ENCODE results near the gene AOAH.
A peak's percentile ranks its signal among the peaks of the same experiment; 100 is the strongest.

The AOAH gene

GRCh38 chr7:36690514-36691187 lies 33.6 kb downstream of the AOAH start:
- DNase-seq (ENCODE audit: low spot score in 2 of 2), result no peak
- peaks cover 31% of the 10 kb centered on the region for H3K36me3 Mint-ChIP-seq
- H3K27ac Mint-ChIP-seq, result peak overlapping the region; percentile 89
- H3K4me1 Mint-ChIP-seq, result peaks cover 53% of the 10 kb centered on the region
- ATAC-seq, result peak; percentile 78
- peak overlapping the region; percentile 54 for H3K4me3 Mint-ChIP-seq
- no peaks in the 10 kb centered on the region for H3K9me3 Mint-ChIP-seq

GRCh38 chr7:36690041-36690440 lies 34.3 kb downstream of the AOAH start:
- DNase-seq (ENCODE audit: low spot score in 2 of 2), result no peak
- H3K9me3 Mint-ChIP-seq, result no peaks in the 10 kb centered on the region
- H3K27ac Mint-ChIP-seq, result peak overlapping the region; percentile 89
- peak overlapping the region; percentile 54 for H3K4me3 Mint-ChIP-seq
- peaks cover 59% of the 10 kb centered on the region for H3K4me1 Mint-ChIP-seq
- ATAC-seq, result no peak
- peaks cover 37% of the 10 kb centered on the region for H3K36me3 Mint-ChIP-seq

- peak overlapping the region; percentile 51 for H3K4me3 Mint-ChIP-seq
- DNase-seq (ENCODE audit: low spot score in 2 of 2), result peak in 1 of 2 donors; percentile 80
- ATAC-seq, result peak; percentile 89
- H3K9me3 Mint-ChIP-seq, result no peaks in the 10 kb centered on the region
- H3K36me3 Mint-ChIP-seq, result peaks cover 65% of the 10 kb centered on the region
- peak overlapping the region; percentile 79 for H3K27ac Mint-ChIP-seq
- peaks cover 79% of the 10 kb centered on the region for H3K4me1 Mint-ChIP-seq
Observed at GRCh38 chr7:36686499-36686898, 37.8 kb downstream of the AOAH start.

GRCh38 chr7:36684954-36685353 lies 39.3 kb downstream of the AOAH start:
- H3K4me1 Mint-ChIP-seq, result peaks cover 76% of the 10 kb centered on the region
- peak overlapping the region; percentile 6 for H3K4me3 Mint-ChIP-seq
- ATAC-seq, result no peak
- peaks cover 3% of the 10 kb centered on the region for H3K9me3 Mint-ChIP-seq
- no peak for DNase-seq (ENCODE audit: low spot score in 2 of 2)
- peaks cover 68% of the 10 kb centered on the region for H3K36me3 Mint-ChIP-seq
- H3K27ac Mint-ChIP-seq, result peak overlapping the region; percentile 30

DNA sequence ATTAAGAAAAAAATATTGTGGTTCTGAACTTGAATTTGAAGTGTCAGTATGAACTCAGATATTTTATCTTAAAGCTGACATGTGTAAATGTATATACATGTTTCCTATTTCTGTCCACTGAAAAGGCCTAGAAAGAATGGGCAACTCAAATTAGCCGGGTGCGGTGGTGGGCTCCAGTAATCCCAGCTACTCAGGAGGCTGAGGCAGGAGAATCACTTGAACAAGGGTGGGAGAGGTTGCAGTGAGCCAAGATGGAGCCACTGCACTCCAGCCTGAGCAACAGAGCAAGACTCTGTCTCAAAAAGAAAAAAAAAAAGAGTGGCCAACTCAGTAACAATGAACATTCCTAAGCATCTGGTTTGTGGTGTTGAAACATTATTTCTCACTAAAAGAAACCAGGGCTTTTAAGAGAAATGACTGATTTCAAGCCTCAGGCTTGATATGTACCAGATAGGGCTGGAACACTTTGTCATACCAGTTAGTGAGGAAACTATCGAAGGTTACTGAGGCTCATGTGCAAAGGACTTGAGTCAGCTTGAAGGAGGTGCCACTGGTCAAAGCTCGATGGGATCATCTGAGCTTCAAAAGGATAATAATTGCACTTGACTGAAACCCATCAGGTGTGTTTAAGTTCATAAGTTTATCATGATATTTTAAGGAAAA lies 40.5 kb downstream of the AOAH start:
- H3K36me3 Mint-ChIP-seq, result peaks cover 62% of the 10 kb centered on the region
- ATAC-seq (peak; percentile 95), DNase-seq (ENCODE audit: low spot score in 2 of 2) (peak in 1 of 2 donors; percentile 68)
- peaks cover 67% of the 10 kb centered on the region for H3K4me1 Mint-ChIP-seq
- peaks cover 3% of the 10 kb centered on the region for H3K9me3 Mint-ChIP-seq
- peak overlapping the region; percentile 30 for H3K27ac Mint-ChIP-seq
- H3K4me3 Mint-ChIP-seq, result peak overlapping the region; percentile 5

DNA sequence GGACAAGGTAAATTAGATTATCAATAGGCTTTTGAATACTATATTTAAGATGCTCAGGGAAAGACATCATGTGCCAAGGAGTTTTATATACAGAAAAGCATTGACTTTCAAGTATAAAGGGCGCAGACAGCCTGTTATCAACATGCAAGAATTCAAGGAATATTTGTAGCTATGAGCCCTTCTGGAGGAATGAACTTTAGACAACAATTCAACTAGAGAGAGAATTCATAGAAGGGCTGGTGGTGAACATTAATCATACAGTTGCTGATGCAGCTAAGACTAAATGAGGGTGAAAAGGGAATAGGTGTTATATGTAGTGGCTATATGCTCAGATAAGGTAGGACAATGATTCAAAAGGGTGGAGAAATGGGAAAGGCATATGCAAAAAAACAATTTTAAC lies 41.2 kb downstream of the AOAH start:
- no peak for ATAC-seq

DNA sequence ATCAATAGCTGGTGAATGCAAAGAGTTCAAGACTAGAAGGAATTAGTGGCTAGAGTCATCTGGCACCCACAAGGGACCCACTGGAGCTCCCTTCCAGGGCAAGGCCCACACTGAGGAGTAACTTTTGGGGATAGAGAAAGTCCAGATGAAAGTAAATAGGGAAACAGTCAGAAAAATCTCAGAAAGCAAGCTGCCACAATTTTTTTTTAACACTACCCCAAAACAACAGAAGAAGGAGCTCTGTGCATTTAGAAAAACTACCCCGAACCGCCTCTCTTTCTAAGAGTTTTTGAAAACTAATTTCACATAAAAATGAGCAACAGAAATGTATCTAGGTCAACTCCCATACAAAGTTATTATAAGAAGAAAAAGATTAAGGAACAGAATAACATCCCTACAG lies 42.2 kb downstream of the AOAH start:
- H3K36me3 Mint-ChIP-seq, result peaks cover 73% of the 10 kb centered on the region
- DNase-seq (ENCODE audit: low spot score in 2 of 2), result peak in 1 of 2 donors; percentile 54
- H3K27ac Mint-ChIP-seq, result peak overlapping the region; percentile 30
- no peak for ATAC-seq
- peaks cover 80% of the 10 kb centered on the region for H3K4me1 Mint-ChIP-seq
- H3K9me3 Mint-ChIP-seq, result peaks cover 3% of the 10 kb centered on the region
- H3K4me3 Mint-ChIP-seq, result peak overlapping the region; percentile 9

More for the DNA sequence above, 41.2 kb downstream of the AOAH start:
- Mint-ChIP-seq H3K4me3 (peak overlapping the region; percentile 5), H3K9me3 (peaks cover 3% of the 10 kb centered on the region), H3K4me1 (peaks cover 73% of the 10 kb centered on the region), H3K36me3 (peaks cover 66% of the 10 kb centered on the region), H3K27ac (peak overlapping the region; percentile 30)
- DNase-seq (ENCODE audit: low spot score in 2 of 2), result no peak

DNA sequence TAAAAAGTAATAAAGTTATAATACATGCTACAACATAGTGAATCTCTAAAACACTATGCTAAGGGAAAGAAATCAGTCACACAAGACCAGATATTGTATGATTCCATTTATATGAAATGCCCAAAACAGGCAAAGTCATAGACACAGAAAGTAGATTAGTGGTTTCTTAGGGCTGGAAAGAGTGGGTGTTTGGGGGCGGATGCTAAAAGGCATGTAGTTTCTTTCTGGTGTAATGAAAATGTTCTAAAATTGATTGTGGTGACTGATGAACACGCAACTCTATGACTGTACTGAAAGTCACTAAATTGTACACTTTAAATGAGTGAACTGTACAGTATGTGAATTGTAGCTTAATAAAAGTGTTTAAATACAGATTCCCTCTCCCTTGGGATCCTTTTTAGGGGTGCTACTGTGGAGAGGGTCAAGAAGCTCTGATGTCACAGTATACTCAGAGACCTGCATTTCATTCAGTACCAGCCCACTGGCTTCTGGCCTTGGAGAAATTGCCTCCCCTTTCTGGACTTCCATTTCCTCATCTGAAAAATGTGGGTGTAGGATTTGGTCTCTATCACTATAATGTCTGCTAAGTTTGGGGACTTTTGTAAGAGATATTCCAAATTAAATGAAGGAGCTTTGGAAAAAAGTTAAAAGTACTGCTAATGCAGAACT lies 46.4 kb downstream of the AOAH start:
- H3K4me3 Mint-ChIP-seq, result peak overlapping the region; percentile 53
- H3K36me3 Mint-ChIP-seq, result peaks cover 57% of the 10 kb centered on the region
- peak; percentile 95 for ATAC-seq
- H3K4me1 Mint-ChIP-seq, result peaks cover 70% of the 10 kb centered on the region
- peak in 1 of 2 donors; percentile 80 for DNase-seq (ENCODE audit: low spot score in 2 of 2)
- H3K9me3 Mint-ChIP-seq, result peaks cover 3% of the 10 kb centered on the region
- H3K27ac Mint-ChIP-seq, result peak overlapping the region; percentile 89

DNA sequence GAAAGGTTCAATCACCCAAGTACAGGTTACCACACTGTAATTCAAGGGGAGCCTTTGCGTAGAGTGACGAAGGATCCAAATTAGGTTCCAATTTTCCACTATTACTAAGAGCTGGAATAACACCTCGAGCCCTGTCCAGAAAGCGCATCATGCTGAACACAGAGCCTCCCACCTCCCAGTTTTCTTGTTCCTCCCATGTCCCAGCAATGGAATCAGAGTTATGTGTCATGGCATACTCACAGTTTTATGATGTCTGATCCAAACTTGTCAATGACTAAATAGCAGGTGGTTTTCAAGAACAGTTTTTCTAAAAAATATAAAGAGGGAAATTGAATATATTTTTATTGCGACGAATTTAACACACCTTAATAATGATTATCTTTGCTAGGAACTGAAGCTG lies 50.6 kb downstream of the AOAH start:
- Mint-ChIP-seq H3K36me3 (peaks cover 66% of the 10 kb centered on the region), H3K27ac (peak overlapping the region; percentile 78), H3K4me1 (peaks cover 71% of the 10 kb centered on the region), H3K9me3 (no peaks in the 10 kb centered on the region), H3K4me3 (no peak overlapping the region)
- ATAC-seq (no peak), DNase-seq (ENCODE audit: low spot score in 2 of 2) (no peak)

DNA sequence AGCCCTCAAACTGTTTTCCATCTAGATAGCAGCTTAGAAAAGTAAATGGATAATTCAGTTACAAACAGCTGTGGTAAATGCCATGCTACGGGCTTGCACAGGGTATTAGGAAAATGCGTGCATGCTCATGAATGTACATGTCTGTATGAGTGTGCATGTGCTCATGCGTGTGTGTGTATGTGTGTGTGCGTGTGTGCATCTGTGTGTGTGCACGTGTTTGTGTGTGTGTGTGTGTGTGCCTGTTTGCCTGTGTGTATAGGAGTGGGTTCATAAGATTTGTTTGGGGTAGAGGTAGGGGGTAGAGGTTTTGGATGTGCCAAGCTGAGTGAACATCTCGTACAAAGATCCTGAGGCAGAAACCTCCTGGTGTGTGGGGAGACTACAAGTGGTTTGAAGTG lies 52.9 kb downstream of the AOAH start:
- ATAC-seq (no peak), DNase-seq (ENCODE audit: low spot score in 2 of 2) (no peak)
- no peak overlapping the region for H3K4me3 Mint-ChIP-seq
- H3K9me3 Mint-ChIP-seq, result no peaks in the 10 kb centered on the region
- peaks cover 57% of the 10 kb centered on the region for H3K4me1 Mint-ChIP-seq
- peaks cover 64% of the 10 kb centered on the region for H3K36me3 Mint-ChIP-seq
- peak overlapping the region; percentile 26 for H3K27ac Mint-ChIP-seq

DNA sequence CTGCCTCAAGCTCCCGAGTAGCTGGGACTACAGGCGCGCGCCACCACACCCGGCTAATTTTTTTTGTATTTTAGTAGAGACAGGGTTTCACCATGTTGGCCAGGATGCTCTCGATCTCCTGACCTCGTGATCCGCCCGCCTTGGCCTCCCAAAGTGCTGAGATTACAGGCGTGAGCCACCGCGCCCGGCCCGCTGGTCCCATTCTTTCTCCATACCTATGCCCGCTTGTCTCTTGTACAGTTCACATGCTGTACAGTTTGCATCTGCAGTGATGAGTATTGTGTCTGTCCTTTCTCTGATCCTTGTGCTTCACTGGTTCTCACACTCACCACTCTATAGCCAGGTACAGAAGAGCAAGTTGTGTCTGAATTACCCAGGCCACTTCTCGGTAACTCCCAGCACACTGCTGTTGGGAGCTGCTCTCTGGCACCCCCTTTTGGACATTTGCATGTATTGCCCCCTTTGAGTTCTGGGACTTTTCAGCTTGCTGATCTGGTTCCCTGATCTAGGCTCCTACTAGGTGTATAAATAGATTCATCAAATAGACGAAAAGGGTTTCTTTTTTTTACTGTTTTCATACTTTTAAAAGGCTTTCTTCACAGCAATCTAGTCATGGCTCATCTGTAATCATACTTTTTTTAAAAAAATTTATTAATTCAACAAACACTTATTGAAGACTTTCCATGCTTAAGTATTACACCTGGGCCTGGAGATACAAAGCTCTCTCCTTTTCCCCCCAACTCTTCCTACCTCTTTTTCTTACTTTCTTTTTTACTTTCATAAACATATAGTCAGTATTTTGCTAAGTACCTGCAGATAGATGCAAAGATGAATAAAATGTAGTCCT lies 53.5 kb downstream of the AOAH start:
- Mint-ChIP-seq H3K27ac (peak overlapping the region; percentile 26), H3K9me3 (no peaks in the 10 kb centered on the region), H3K36me3 (peaks cover 67% of the 10 kb centered on the region), H3K4me1 (peaks cover 52% of the 10 kb centered on the region), H3K4me3 (no peak overlapping the region)
- DNase-seq (ENCODE audit: low spot score in 2 of 2) (peak; percentile 52 to 83), ATAC-seq (peak; percentile 80)

- peaks cover 40% of the 10 kb centered on the region for H3K4me1 Mint-ChIP-seq
- peak overlapping the region; percentile 57 for H3K27ac Mint-ChIP-seq
- ATAC-seq (no peak), DNase-seq (ENCODE audit: low spot score in 2 of 2) (no peak)
- H3K9me3 Mint-ChIP-seq, result no peaks in the 10 kb centered on the region
- H3K4me3 Mint-ChIP-seq, result no peak overlapping the region
- peaks cover 72% of the 10 kb centered on the region for H3K36me3 Mint-ChIP-seq
Observed at GRCh38 chr7:36668750-36669149, 55.5 kb downstream of the AOAH start.

DNA sequence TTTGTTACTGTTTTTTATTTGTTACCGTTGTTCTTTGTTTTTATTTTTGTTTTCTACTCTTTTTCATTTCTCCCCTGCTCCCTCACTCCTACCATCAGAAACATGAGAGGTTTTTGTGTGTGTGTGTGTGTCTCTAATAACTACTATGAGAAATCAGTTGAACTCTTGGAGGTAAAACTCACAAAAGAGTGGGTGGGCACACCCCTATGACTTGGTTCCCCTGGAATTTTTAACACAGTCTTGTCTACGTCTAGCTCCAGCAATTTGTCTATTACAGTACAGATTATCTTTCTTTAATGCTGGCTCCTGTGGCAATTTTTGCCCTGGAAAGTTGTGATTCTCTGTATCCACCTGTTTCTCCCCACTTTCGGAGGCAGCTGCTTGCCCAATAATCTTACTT lies 56.2 kb downstream of the AOAH start:
- H3K4me1 Mint-ChIP-seq, result peaks cover 39% of the 10 kb centered on the region
- peak overlapping the region; percentile 11 for H3K27ac Mint-ChIP-seq
- no peaks in the 10 kb centered on the region for H3K9me3 Mint-ChIP-seq
- H3K4me3 Mint-ChIP-seq, result no peak overlapping the region
- DNase-seq (ENCODE audit: low spot score in 2 of 2) (no peak), ATAC-seq (no peak)
- peaks cover 66% of the 10 kb centered on the region for H3K36me3 Mint-ChIP-seq

- no peaks in the 10 kb centered on the region for H3K9me3 Mint-ChIP-seq
- ATAC-seq, result no peak
- peaks cover 40% of the 10 kb centered on the region for H3K4me1 Mint-ChIP-seq
- H3K4me3 Mint-ChIP-seq, result no peak overlapping the region
- DNase-seq (ENCODE audit: low spot score in 2 of 2), result no peak
- H3K27ac Mint-ChIP-seq, result no peak overlapping the region
- peaks cover 57% of the 10 kb centered on the region for H3K36me3 Mint-ChIP-seq
Observed at GRCh38 chr7:36667007-36667745, 57.1 kb downstream of the AOAH start.

All from stimulated activated effector memory CD8-positive, alpha-beta T cell treated with anti-CD3 and anti-CD28 coated beads, Interleukin-12 subunit alpha, Interleukin-12 subunit beta, amount 100 ng/mL, for 72 hours (primary cell).